SK-N-SH treated with all-trans-retinoic acid at 6 μM for 48 hours (cell line): ENCODE measurements around the gene LAMTOR2.

Experiments
- ATAC-seq: fragments of 200-7000 bp; cut with Tn5 transposase; 3 replicates; pipeline ENCODE4 v1.9.1; 2020; ENCODE audit warnings: mild to moderate bottlenecking, moderate library complexity
- ARNTL ChIP-seq: fragments of 450-650 bp; formaldehyde crosslinking; IDR thresholded peaks from 2 replicates; pipeline ENCODE4 v1.5.0; 2020; ENCODE audit warnings: low read depth, mild to moderate bottlenecking, moderate library complexity, borderline replicate concordance
- BACH2 ChIP-seq: fragments of 250-450 bp; sonication (Bioruptor Pico); IDR thresholded peaks from 2 replicates; pipeline ENCODE4 v1.9.0; 2021; ENCODE audit warnings: mild to moderate bottlenecking, borderline replicate concordance
- CSDC2 ChIP-seq: fragments of 250-450 bp; sonication (Bioruptor Pico); IDR thresholded peaks from 2 replicates; pipeline ENCODE4 v1.5.0; 2020; ENCODE audit warnings: mild to moderate bottlenecking, moderate library complexity
- ESRRG ChIP-seq: fragments of 250-450 bp; sonication (Bioruptor Pico); IDR thresholded peaks from 2 replicates; pipeline ENCODE4 v1.6.1; 2021; ENCODE audit warnings: mild to moderate bottlenecking
- GLIS3 ChIP-seq: fragments of 250-450 bp; sonication (Bioruptor Pico); IDR thresholded peaks from 2 replicates; pipeline ENCODE4 v1.5.0; 2020; ENCODE audit warnings: mild to moderate bottlenecking, moderate library complexity
- ISL1 ChIP-seq: fragments of 250-450 bp; sonication (Bioruptor Pico); IDR thresholded peaks from 2 replicates; pipeline ENCODE4 v2.1.2; 2022; ENCODE audit warnings: mild to moderate bottlenecking, moderate library complexity
- OSR1 ChIP-seq: fragments of 250-450 bp; sonication (Bioruptor Pico); IDR thresholded peaks from 2 replicates; pipeline ENCODE4 v1.8.0; 2022; ENCODE audit warnings: moderate library complexity, mild to moderate bottlenecking, inconsistent platforms
- PPARA ChIP-seq: fragments of 250-450 bp; sonication (Bioruptor Pico); IDR thresholded peaks from 2 replicates; pipeline ENCODE4 v1.5.0; 2020; ENCODE audit warnings: mild to moderate bottlenecking, borderline replicate concordance
- RARB ChIP-seq: fragments of 250-450 bp; sonication (Bioruptor Pico); IDR thresholded peaks from 2 replicates; pipeline ENCODE4 v1.8.0; 2021; ENCODE audit warnings: mild to moderate bottlenecking, moderate library complexity
- SNAI2 ChIP-seq: fragments of 250-450 bp; sonication (Bioruptor Pico); IDR thresholded peaks from 2 replicates; pipeline ENCODE4 v1.5.0; 2020; ENCODE audit warnings: mild to moderate bottlenecking, moderate library complexity
- TCF4 ChIP-seq: fragments of 250-450 bp; sonication (Bioruptor Pico); IDR thresholded peaks from 2 replicates; pipeline ENCODE4 v1.8.0; 2021; ENCODE audit warnings: mild to moderate bottlenecking, moderate library complexity, borderline replicate concordance
- TOX ChIP-seq: fragments of 250-450 bp; sonication (Bioruptor Pico); IDR thresholded peaks from 2 replicates; pipeline ENCODE4 v1.8.0; 2021; ENCODE audit warnings: mild to moderate bottlenecking, moderate library complexity, borderline replicate concordance
- ZC3H10 ChIP-seq: fragments of 250-450 bp; sonication (Bioruptor Pico); IDR thresholded peaks from 2 replicates; pipeline ENCODE4 v1.5.1; 2021; ENCODE audit warnings: mild to moderate bottlenecking, moderate library complexity
- ZFP3 ChIP-seq: fragments of 250-450 bp; sonication (Bioruptor Pico); IDR thresholded peaks from 2 replicates; pipeline ENCODE4 v1.5.0; 2020; ENCODE audit warnings: mild to moderate bottlenecking, moderate library complexity
- ZFP30 ChIP-seq: fragments of 450-650 bp; formaldehyde crosslinking; IDR thresholded peaks from 2 replicates; pipeline ENCODE4 v1.5.0; 2022; ENCODE audit warnings: mild to moderate bottlenecking, moderate library complexity
- ZNF565 ChIP-seq: fragments of 450-650 bp; formaldehyde crosslinking; conservative IDR thresholded peaks from 2 replicates; pipeline ENCODE4 v1.5.0; 2020; ENCODE audit warnings: low read depth, mild to moderate bottlenecking, moderate library complexity
- ZNF70 ChIP-seq: fragments of 450-650 bp; formaldehyde crosslinking; IDR thresholded peaks from 2 replicates; pipeline ENCODE4 v1.5.0; 2020; ENCODE audit warnings: mild to moderate bottlenecking, moderate library complexity
- ZNF8 ChIP-seq: fragments of 450-650 bp; formaldehyde crosslinking; IDR thresholded peaks from 2 replicates; pipeline ENCODE4 v1.5.0; 2020; ENCODE audit warnings: mild to moderate bottlenecking, moderate library complexity
- TF ChIP-seq, protein P1 (sequence below): fragments of 250-450 bp; sonication (Bioruptor Pico); IDR thresholded peaks from 2 replicates; pipeline ENCODE4 v1.8.0; 2020; ENCODE audit warnings: mild to moderate bottlenecking, moderate library complexity, borderline replicate concordance
- TF ChIP-seq, protein P2 (sequence below): fragments of 250-450 bp; sonication (Bioruptor Pico); IDR thresholded peaks from 2 replicates; pipeline ENCODE4 v1.5.1; 2021; ENCODE audit warnings: mild to moderate bottlenecking, moderate library complexity
- TF ChIP-seq, protein P3 (sequence below): fragments of 250-450 bp; sonication (Bioruptor Pico); IDR thresholded peaks from 2 replicates; pipeline ENCODE4 v1.8.0; 2021; ENCODE audit warnings: low read depth, mild to moderate bottlenecking, moderate library complexity, borderline replicate concordance
- TF ChIP-seq, protein P4 (sequence below): fragments of 250-450 bp; sonication (Bioruptor Pico); IDR thresholded peaks from 2 replicates; pipeline ENCODE4 v1.5.0; 2020; ENCODE audit warnings: mild to moderate bottlenecking, moderate library complexity

The LAMTOR2 gene

DNA sequence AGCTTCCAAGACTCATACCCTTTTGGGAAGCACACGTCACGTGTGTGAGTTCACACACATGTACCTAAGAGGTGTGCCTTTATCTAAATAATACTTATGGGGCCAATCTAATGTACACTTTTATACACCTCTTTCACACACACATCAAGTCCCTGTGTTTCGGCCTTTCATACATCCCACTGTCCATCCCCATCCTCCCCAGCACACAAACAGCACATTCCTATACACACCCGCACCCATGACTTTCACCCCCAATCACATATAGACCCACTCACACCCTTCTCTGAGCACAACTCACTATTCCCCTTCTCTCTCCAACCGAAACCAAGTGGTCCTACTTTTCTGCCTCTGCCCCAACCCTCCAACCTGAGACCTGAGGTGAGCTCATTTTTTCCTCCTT is 24.1 kb downstream of the LAMTOR2 start:
- no peak for ATAC-seq
- TF ChIP-seq CSDC2 (CRISPR knock-in tag) (no peak), RARB (CRISPR knock-in tag) (no peak), PPARA (CRISPR knock-in tag) (no peak), TOX (CRISPR knock-in tag) (no peak), ARNTL (CRISPR knock-in tag) (no peak), ZFP30 (CRISPR knock-in tag) (no peak)

DNA sequence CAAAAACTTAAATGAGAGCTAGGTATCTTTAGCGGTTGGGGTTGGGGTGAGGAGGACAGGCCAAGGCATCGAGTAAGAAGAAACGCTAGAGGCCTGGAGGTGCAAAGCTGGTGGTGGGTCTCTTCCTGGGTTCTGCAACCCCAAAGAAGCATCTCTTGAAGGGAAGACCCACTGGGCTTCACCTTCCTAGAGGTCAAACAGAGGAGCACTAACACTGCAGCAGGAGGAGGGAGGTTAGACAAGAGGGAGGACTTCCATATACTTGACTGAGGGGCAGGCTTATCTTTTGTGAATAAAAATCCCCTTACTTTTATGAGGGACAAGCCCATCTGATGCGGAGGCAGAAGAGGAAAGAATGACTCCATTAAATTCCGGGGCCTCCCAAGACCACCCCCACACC is 25.2 kb downstream of the LAMTOR2 start:
- ATAC-seq: no peak
- TF ChIP-seq ZNF565: no peak
- TF ChIP-seq GLIS3 (CRISPR knock-in tag): no peak
- no peak for TF ChIP-seq OSR1
- no peak for TF ChIP-seq ZNF8 (CRISPR knock-in tag)
- TF ChIP-seq ESRRG: no peak
- no peak for TF ChIP-seq ZC3H10 (CRISPR knock-in tag)
- TF ChIP-seq, all 23 proteins: peak for 0

DNA sequence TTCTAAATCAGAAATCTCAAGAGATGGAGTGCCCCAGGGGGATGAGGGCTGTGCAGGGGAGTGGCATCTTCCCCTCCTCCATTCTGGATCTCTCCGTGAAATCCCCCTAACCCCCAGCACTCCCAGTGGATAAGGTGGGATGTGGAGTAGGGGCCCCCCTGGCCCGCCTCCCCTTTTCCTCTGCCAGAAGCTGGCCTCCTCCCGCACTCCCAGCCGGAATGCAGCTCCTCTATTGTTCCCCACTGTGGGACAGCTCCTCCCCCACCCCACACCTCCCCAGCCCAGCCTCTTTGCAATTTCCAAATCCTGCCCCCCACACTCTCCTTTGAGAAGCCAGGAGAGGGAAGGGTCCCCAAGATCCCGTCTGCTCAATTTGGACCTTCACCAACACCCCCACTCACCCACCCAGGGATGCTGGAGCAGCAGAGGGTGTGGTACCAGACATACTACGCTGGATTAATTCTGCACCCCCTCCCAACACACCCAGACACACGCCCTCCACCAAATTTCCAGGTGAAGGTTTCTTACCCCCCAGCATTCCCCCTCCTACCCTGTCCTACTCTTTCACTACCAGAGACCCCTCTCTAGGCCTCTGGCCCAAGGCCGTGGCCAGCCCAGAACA is 25.8 kb downstream of the LAMTOR2 start:
- TF ChIP-seq, protein P1, sequence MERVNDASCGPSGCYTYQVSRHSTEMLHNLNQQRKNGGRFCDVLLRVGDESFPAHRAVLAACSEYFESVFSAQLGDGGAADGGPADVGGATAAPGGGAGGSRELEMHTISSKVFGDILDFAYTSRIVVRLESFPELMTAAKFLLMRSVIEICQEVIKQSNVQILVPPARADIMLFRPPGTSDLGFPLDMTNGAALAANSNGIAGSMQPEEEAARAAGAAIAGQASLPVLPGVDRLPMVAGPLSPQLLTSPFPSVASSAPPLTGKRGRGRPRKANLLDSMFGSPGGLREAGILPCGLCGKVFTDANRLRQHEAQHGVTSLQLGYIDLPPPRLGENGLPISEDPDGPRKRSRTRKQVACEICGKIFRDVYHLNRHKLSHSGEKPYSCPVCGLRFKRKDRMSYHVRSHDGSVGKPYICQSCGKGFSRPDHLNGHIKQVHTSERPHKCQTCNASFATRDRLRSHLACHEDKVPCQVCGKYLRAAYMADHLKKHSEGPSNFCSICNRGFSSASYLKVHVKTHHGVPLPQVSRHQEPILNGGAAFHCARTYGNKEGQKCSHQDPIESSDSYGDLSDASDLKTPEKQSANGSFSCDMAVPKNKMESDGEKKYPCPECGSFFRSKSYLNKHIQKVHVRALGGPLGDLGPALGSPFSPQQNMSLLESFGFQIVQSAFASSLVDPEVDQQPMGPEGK (CRISPR knock-in tag): no peak
- TF ChIP-seq TCF4 (no peak), SNAI2 (CRISPR knock-in tag) (no peak), PPARA (CRISPR knock-in tag) (no peak), RARB (CRISPR knock-in tag) (no peak), CSDC2 (CRISPR knock-in tag) (no peak), ISL1 (CRISPR knock-in tag) (no peak), ARNTL (CRISPR knock-in tag) (no peak), ZNF8 (CRISPR knock-in tag) (no peak)
- TF ChIP-seq, protein P2, sequence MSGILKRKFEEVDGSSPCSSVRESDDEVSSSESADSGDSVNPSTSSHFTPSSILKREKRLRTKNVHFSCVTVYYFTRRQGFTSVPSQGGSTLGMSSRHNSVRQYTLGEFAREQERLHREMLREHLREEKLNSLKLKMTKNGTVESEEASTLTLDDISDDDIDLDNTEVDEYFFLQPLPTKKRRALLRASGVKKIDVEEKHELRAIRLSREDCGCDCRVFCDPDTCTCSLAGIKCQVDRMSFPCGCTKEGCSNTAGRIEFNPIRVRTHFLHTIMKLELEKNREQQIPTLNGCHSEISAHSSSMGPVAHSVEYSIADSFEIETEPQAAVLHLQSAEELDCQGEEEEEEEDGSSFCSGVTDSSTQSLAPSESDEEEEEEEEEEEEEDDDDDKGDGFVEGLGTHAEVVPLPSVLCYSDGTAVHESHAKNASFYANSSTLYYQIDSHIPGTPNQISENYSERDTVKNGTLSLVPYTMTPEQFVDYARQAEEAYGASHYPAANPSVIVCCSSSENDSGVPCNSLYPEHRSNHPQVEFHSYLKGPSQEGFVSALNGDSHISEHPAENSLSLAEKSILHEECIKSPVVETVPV: no peak
- TF ChIP-seq, protein P3, sequence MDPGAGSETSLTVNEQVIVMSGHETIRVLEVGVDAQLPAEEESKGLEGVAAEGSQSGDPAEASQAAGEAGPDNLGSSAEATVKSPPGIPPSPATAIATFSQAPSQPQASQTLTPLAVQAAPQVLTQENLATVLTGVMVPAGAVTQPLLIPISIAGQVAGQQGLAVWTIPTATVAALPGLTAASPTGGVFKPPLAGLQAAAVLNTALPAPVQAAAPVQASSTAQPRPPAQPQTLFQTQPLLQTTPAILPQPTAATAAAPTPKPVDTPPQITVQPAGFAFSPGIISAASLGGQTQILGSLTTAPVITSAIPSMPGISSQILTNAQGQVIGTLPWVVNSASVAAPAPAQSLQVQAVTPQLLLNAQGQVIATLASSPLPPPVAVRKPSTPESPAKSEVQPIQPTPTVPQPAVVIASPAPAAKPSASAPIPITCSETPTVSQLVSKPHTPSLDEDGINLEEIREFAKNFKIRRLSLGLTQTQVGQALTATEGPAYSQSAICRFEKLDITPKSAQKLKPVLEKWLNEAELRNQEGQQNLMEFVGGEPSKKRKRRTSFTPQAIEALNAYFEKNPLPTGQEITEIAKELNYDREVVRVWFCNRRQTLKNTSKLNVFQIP (CRISPR knock-in tag): no peak
- ATAC-seq: peak; percentile 2; the same call in 1 of the 3 replicates

DNA sequence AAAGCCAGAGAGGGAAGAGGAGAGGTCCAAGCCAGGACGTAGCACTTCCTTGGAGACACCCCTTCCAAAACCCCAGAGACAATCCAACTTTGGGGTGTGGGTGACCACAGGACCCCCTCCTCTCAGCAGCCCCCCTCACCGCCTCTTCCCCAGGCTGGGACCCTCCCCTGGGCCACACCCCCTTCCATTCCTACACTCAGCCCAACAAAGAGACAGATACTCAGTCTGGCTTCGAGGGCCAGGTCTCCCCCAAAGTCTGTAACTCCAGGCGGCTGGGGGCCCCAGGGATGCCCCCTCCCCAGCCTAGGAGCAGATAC is 26.2 kb downstream of the LAMTOR2 start:
- ATAC-seq: peak; percentile 17
- no peak for TF ChIP-seq ARNTL (CRISPR knock-in tag)
- no peak for TF ChIP-seq BACH2
- TF ChIP-seq ISL1 (CRISPR knock-in tag): no peak
- TF ChIP-seq, protein P1 (CRISPR knock-in tag): no peak
- no peak for TF ChIP-seq ZFP3 (CRISPR knock-in tag)
- no peak for TF ChIP-seq ESRRG
- no peak for TF ChIP-seq ZFP30 (CRISPR knock-in tag)
- no peak for TF ChIP-seq ZNF565
- no peak for TF ChIP-seq RARB (CRISPR knock-in tag)
- no peak for TF ChIP-seq CSDC2 (CRISPR knock-in tag)
- TF ChIP-seq, protein P4, sequence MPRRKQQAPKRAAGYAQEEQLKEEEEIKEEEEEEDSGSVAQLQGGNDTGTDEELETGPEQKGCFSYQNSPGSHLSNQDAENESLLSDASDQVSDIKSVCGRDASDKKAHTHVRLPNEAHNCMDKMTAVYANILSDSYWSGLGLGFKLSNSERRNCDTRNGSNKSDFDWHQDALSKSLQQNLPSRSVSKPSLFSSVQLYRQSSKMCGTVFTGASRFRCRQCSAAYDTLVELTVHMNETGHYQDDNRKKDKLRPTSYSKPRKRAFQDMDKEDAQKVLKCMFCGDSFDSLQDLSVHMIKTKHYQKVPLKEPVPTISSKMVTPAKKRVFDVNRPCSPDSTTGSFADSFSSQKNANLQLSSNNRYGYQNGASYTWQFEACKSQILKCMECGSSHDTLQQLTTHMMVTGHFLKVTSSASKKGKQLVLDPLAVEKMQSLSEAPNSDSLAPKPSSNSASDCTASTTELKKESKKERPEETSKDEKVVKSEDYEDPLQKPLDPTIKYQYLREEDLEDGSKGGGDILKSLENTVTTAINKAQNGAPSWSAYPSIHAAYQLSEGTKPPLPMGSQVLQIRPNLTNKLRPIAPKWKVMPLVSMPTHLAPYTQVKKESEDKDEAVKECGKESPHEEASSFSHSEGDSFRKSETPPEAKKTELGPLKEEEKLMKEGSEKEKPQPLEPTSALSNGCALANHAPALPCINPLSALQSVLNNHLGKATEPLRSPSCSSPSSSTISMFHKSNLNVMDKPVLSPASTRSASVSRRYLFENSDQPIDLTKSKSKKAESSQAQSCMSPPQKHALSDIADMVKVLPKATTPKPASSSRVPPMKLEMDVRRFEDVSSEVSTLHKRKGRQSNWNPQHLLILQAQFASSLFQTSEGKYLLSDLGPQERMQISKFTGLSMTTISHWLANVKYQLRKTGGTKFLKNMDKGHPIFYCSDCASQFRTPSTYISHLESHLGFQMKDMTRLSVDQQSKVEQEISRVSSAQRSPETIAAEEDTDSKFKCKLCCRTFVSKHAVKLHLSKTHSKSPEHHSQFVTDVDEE (CRISPR knock-in tag): no peak
- TF ChIP-seq ZNF70 (CRISPR knock-in tag): no peak
- TF ChIP-seq, protein P3 (CRISPR knock-in tag): no peak
- no peak for TF ChIP-seq GLIS3 (CRISPR knock-in tag)
- TF ChIP-seq PPARA (CRISPR knock-in tag): no peak
